HG02759 (cell line): ENCODE data around the gene SNED1.

Experiments used
- ATAC-seq: cut with Tn5 transposase; IDR thresholded peaks from one replicate; pipeline ENCODE4 v1.9.1; 2021; ENCODE audit warnings: mild to moderate bottlenecking, moderate library complexity; ENCODE audit not compliant: unreplicated experiment

The SNED1 gene

GRCh38 chr2:241123816-241124536, 125.6 kb downstream of the SNED1 start:
- no peak for ATAC-seq

GRCh38 chr2:241125626-241126025, 127.2 kb downstream of the SNED1 start:
- no peak for ATAC-seq

DNA sequence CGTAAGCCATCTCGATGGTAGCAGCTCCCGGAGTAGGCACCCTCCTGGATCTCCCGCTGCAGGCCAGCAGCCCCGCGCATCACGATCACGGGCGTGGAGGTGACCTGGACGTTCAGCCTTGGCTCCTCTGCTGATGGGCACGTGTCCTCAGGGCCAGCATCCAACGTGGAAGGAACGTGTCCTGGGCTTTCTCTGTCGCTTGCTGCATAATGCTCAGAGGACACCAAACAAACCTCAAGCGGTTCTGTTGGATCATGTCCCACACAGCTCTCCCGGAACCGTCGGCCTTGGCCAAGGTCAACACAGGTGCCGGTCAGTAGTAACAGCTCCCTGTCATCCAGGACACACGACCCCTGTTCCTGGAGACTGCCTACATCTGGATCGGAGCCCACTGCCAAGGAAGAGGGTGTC, 127.8 kb downstream of the SNED1 start:
- no peak for ATAC-seq

DNA sequence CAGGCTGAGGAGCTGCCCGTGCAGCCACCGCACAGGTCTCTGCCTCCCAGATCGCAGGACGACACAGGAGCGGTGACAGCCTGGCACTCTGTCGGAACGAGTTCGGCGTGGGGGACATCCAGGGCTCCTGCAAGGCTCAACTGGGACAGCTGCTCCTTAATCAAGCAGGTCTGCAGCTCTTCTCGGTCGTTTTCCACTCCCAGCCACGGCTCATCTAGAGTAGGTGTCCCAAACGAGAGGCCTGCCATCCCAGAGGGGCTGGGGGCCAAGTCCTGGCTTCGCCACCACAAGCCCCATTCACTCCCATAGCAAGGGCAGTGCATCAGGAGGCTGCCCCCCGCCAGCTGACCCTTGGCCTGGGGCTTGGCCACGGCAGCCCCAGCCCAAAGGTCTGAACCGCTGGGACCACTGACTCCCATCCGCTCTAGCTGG, 128.4 kb downstream of the SNED1 start:
- no peak for ATAC-seq

- ATAC-seq: no peak
Observed at GRCh38 chr2:241128266-241128665, 129.8 kb downstream of the SNED1 start.

- no peak for ATAC-seq
Observed at GRCh38 chr2:241129086-241129871, 130.9 kb downstream of the SNED1 start.

DNA sequence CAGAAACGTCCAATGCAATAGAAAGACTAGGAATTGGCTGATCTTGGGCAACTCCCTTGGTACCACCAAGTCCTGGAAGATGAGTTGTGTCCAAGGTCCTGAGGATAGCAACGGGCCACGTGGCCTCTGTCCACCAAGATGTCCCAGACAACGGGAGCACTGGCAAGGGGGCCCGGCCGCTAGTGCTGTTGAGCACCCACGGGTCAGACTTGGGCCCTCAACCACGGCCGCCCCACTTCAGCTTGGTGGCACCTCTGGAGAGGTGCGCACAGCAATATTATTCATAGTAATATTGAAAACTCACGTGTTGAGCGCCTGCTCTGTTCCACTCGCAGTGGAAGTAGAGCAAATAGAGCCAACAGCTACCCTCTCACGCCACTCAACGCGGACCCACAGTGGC, 131.9 kb downstream of the SNED1 start:
- no peak for ATAC-seq

- no peak for ATAC-seq
Observed at GRCh38 chr2:241131531-241131930, 133.1 kb downstream of the SNED1 start.

GRCh38 chr2:241132538-241133435, 134.4 kb downstream of the SNED1 start:
- ATAC-seq: no peak

DNA sequence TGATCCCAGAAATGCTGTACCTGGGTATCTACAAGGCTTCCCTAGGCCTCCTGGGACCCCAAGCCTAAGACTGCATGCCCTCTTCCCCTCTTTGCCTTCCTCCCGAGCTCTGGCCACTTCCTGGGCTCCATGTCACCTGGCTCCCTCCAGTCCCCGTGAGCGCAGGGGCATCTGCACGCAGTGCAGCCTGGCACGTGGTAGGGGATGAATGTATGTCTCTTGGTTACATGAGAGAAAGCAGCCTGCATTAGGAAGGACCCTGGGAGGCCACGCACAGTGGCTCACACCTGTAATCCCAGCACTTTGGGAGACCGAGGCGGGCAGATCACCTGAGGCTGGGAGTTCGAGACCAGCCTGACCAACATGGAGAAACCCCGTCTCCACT, 135.0 kb downstream of the SNED1 start:
- no peak for ATAC-seq

- no peak for ATAC-seq
Observed at GRCh38 chr2:241134711-241135110, 136.3 kb downstream of the SNED1 start.

- no peak for ATAC-seq
Observed at GRCh38 chr2:241135737-241136136, 137.3 kb downstream of the SNED1 start.

- no peak for ATAC-seq
Observed at GRCh38 chr2:241136191-241136590, 137.8 kb downstream of the SNED1 start.

GRCh38 chr2:241136661-241137260, 138.3 kb downstream of the SNED1 start:
- no peak for ATAC-seq

- no peak for ATAC-seq
Observed at GRCh38 chr2:241137276-241138190, 139.1 kb downstream of the SNED1 start.

DNA sequence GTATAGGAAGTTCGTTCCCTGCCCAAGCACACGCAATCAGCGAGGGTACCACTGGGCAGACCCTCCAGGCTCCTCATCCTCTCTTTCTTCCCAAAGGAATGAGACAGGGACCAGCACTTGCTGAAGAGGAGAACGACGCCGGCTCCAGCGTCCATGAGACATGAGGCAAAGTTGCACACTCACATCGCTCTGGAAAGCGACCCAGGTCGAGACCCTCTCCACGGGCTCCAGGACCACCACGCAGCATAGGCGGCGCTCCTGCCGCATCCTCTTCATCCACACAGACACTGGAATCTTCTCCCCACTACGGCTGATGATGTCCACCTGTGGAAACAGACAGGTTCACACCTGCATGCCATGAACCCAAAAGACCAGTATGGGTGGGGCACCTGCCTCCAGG, 140.1 kb downstream of the SNED1 start:
- ATAC-seq: no peak

DNA sequence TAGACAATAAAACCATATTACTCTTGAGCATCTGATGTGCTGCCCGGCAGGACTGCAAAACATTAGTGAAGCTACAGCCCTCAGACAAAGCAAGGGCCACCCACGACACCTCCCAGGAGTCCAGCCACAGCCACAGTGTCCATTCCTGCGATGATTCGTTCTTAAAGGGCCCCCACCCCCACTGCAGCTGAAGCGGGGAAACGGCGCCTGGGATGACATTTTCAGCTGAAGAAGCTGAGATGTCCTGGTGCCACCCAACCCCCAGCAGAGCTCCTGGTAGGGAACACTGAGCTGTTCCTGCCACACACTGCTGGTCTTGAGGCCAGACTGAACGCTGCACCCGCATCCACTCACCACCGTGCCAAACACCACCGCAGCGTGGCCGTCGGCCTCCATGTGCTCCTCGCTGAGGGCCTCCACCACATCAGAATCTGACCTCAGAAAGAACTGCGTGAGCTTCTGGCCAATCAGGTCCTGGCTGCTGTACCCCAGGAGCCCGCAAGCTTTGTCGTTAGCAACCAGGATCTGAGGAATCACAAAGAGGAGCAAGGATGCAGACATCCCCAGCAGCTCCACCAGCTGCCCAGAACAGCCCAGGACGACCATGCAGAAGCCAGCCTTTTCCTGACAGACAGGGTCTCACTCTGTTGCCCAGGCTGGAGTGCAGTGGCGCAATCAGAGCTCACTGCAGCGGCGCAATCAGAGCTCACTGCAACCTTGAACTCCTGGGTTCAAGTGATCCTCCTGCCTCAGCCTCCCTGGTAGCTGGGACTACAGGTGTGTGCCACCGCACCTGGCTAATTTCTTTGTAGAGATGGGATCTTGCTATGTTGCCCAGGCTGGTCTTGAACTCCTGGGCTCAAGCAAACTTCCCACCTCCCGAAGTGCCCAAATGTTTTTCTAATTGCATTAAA, 141.4 kb downstream of the SNED1 start:
- ATAC-seq: no peak

- no peak for ATAC-seq
Observed at GRCh38 chr2:241140445-241140840, 142.0 kb downstream of the SNED1 start.

DNA sequence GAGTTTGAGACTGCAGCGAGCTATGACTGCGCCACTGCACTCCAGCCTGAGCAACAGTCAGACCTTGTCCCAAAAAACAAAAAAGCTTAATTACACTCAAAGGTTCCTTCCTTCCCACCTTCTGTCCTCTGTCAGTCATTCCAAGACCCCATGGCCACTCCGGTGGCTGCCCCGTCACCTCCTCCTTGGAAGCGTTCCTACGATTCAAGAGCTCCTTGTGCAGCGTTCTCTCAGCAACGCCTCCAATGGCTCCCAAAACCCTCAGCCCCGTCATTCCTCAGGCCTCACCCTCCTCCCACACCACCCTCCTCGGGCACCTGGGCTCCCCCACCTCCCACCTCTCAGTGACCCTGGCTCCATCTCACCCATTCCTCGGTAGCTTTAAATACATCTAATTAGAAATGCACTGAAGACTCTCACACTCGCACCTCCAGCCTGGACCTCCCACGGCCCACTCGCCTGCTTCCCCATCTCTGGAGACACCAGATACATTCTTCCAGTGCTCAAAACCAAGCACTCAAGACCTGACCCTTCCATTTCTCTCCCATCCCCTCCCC, 142.9 kb downstream of the SNED1 start:
- ATAC-seq: no peak
